ENCODE results near the gene ZNF398.

ZNF398 gene

GRCh38 chr7:149147072-149147751, at the start of gene ZNF398:
TSS of gene ZNF398 (plus strand) at chr7:149147453. CDS start at chr7:149147743, 290 bp downstream.
- no peaks in the 10 kb centered on the region for H3K27me3 ChIP-seq (ENCODE audit: control insufficient read depth, insufficient read depth, low read length)
- H3K27ac ChIP-seq (ENCODE audit: low read length) = peak within 1 kb of the TSS; percentile 77
- H3K9me3 ChIP-seq (ENCODE audit: control insufficient read depth, low read depth, low read length) = no peaks in the 10 kb centered on the region
- H3K9ac ChIP-seq (ENCODE audit: low read length) = peak within 1 kb of the TSS; percentile 84
- H3K36me3 ChIP-seq (ENCODE audit: control insufficient read depth, low read depth, low read length) = no peaks in the 10 kb centered on the region
- peaks cover 47% of the 10 kb centered on the region for H3K4me1 ChIP-seq (ENCODE audit: control insufficient read depth, low read depth, low read length)
- H3K4me3 ChIP-seq (ENCODE audit: low read length) = peak within 1 kb of the TSS; percentile 76

- no peaks in the 10 kb centered on the region for H3K9me3 ChIP-seq (ENCODE audit: control insufficient read depth, low read depth, low read length)
- no peak overlapping the region for H3K9ac ChIP-seq (ENCODE audit: low read length)
- peaks cover 3% of the 10 kb centered on the region for H3K36me3 ChIP-seq (ENCODE audit: control insufficient read depth, low read depth, low read length)
- H3K4me3 ChIP-seq (ENCODE audit: low read length) = no peak overlapping the region
- H3K27ac ChIP-seq (ENCODE audit: low read length) = no peak overlapping the region
- no peaks in the 10 kb centered on the region for H3K27me3 ChIP-seq (ENCODE audit: control insufficient read depth, insufficient read depth, low read length)
- peaks cover 5% of the 10 kb centered on the region for H3K4me1 ChIP-seq (ENCODE audit: control insufficient read depth, low read depth, low read length)
Measured at GRCh38 chr7:149099058-149099457, 48.2 kb upstream of the ZNF398 start.

GRCh38 chr7:149100821-149101220, 46.4 kb upstream of the ZNF398 start:
- Histone ChIP-seq H3K4me3 (ENCODE audit: low read length) (no peak overlapping the region), H3K27ac (ENCODE audit: low read length) (no peak overlapping the region), H3K4me1 (ENCODE audit: control insufficient read depth, low read depth, low read length) (peaks cover 5% of the 10 kb centered on the region), H3K36me3 (ENCODE audit: control insufficient read depth, low read depth, low read length) (peaks cover 3% of the 10 kb centered on the region), H3K27me3 (ENCODE audit: control insufficient read depth, insufficient read depth, low read length) (no peaks in the 10 kb centered on the region), H3K9me3 (ENCODE audit: control insufficient read depth, low read depth, low read length) (no peaks in the 10 kb centered on the region), H3K9ac (ENCODE audit: low read length) (no peak overlapping the region)

GRCh38 chr7:149102666-149103065, 44.6 kb upstream of the ZNF398 start:
- Histone ChIP-seq H3K9ac (ENCODE audit: low read length) (no peak overlapping the region), H3K4me1 (ENCODE audit: control insufficient read depth, low read depth, low read length) (no peaks in the 10 kb centered on the region), H3K27me3 (ENCODE audit: control insufficient read depth, insufficient read depth, low read length) (no peaks in the 10 kb centered on the region), H3K36me3 (ENCODE audit: control insufficient read depth, low read depth, low read length) (peaks cover 3% of the 10 kb centered on the region), H3K9me3 (ENCODE audit: control insufficient read depth, low read depth, low read length) (no peaks in the 10 kb centered on the region), H3K27ac (ENCODE audit: low read length) (no peak overlapping the region), H3K4me3 (ENCODE audit: low read length) (no peak overlapping the region)

- Histone ChIP-seq H3K27ac (ENCODE audit: low read length) (no peak overlapping the region), H3K9me3 (ENCODE audit: control insufficient read depth, low read depth, low read length) (no peaks in the 10 kb centered on the region), H3K36me3 (ENCODE audit: control insufficient read depth, low read depth, low read length) (peaks cover 3% of the 10 kb centered on the region), H3K4me3 (ENCODE audit: low read length) (no peak overlapping the region), H3K9ac (ENCODE audit: low read length) (no peak overlapping the region), H3K4me1 (ENCODE audit: control insufficient read depth, low read depth, low read length) (no peaks in the 10 kb centered on the region), H3K27me3 (ENCODE audit: control insufficient read depth, insufficient read depth, low read length) (no peaks in the 10 kb centered on the region)
Measured at GRCh38 chr7:149103424-149103823, 43.8 kb upstream of the ZNF398 start.

- no peak overlapping the region for H3K4me3 ChIP-seq (ENCODE audit: low read length)
- peaks cover 3% of the 10 kb centered on the region for H3K36me3 ChIP-seq (ENCODE audit: control insufficient read depth, low read depth, low read length)
- no peaks in the 10 kb centered on the region for H3K4me1 ChIP-seq (ENCODE audit: control insufficient read depth, low read depth, low read length)
- no peaks in the 10 kb centered on the region for H3K9me3 ChIP-seq (ENCODE audit: control insufficient read depth, low read depth, low read length)
- no peaks in the 10 kb centered on the region for H3K27me3 ChIP-seq (ENCODE audit: control insufficient read depth, insufficient read depth, low read length)
- no peak overlapping the region for H3K9ac ChIP-seq (ENCODE audit: low read length)
- no peak overlapping the region for H3K27ac ChIP-seq (ENCODE audit: low read length)
Measured at GRCh38 chr7:149104214-149104613, 43.0 kb upstream of the ZNF398 start.

GRCh38 chr7:149104749-149105148, 42.5 kb upstream of the ZNF398 start:
- Histone ChIP-seq H3K27ac (ENCODE audit: low read length) (no peak overlapping the region), H3K27me3 (ENCODE audit: control insufficient read depth, insufficient read depth, low read length) (no peaks in the 10 kb centered on the region), H3K36me3 (ENCODE audit: control insufficient read depth, low read depth, low read length) (peaks cover 3% of the 10 kb centered on the region), H3K9me3 (ENCODE audit: control insufficient read depth, low read depth, low read length) (no peaks in the 10 kb centered on the region), H3K9ac (ENCODE audit: low read length) (no peak overlapping the region), H3K4me3 (ENCODE audit: low read length) (no peak overlapping the region), H3K4me1 (ENCODE audit: control insufficient read depth, low read depth, low read length) (no peaks in the 10 kb centered on the region)

- H3K9me3 ChIP-seq (ENCODE audit: control insufficient read depth, low read depth, low read length) = no peaks in the 10 kb centered on the region
- no peak overlapping the region for H3K9ac ChIP-seq (ENCODE audit: low read length)
- H3K27me3 ChIP-seq (ENCODE audit: control insufficient read depth, insufficient read depth, low read length) = no peaks in the 10 kb centered on the region
- no peaks in the 10 kb centered on the region for H3K4me1 ChIP-seq (ENCODE audit: control insufficient read depth, low read depth, low read length)
- no peak overlapping the region for H3K27ac ChIP-seq (ENCODE audit: low read length)
- no peak overlapping the region for H3K4me3 ChIP-seq (ENCODE audit: low read length)
- no peaks in the 10 kb centered on the region for H3K36me3 ChIP-seq (ENCODE audit: control insufficient read depth, low read depth, low read length)
Measured at GRCh38 chr7:149109969-149110368, 37.3 kb upstream of the ZNF398 start.

GRCh38 chr7:149125189-149125862, 21.9 kb upstream of the ZNF398 start:
- H3K4me1 ChIP-seq (ENCODE audit: control insufficient read depth, low read depth, low read length) = peaks cover 13% of the 10 kb centered on the region
- peak overlapping the region; percentile 93 for H3K9ac ChIP-seq (ENCODE audit: low read length)
- H3K9me3 ChIP-seq (ENCODE audit: control insufficient read depth, low read depth, low read length) = peaks cover 2% of the 10 kb centered on the region
- peaks cover 2% of the 10 kb centered on the region for H3K36me3 ChIP-seq (ENCODE audit: control insufficient read depth, low read depth, low read length)
- peak overlapping the region; percentile 96 for H3K4me3 ChIP-seq (ENCODE audit: low read length)
- H3K27ac ChIP-seq (ENCODE audit: low read length) = peak overlapping the region; percentile 64
- H3K27me3 ChIP-seq (ENCODE audit: control insufficient read depth, insufficient read depth, low read length) = no peaks in the 10 kb centered on the region

GRCh38 chr7:149125863-149126661, 21.2 kb upstream of the ZNF398 start, which contains the start of gene ZNF425:
TSS of gene ZNF425 (minus strand) at chr7:149126324. CDS start at chr7:149126213, 111 bp downstream.
- Histone ChIP-seq H3K4me1 (ENCODE audit: control insufficient read depth, low read depth, low read length) (peaks cover 13% of the 10 kb centered on the region), H3K36me3 (ENCODE audit: control insufficient read depth, low read depth, low read length) (peaks cover 9% of the 10 kb centered on the region), H3K27me3 (ENCODE audit: control insufficient read depth, insufficient read depth, low read length) (no peaks in the 10 kb centered on the region), H3K9ac (ENCODE audit: low read length) (peak within 1 kb of the TSS; percentile 93), H3K27ac (ENCODE audit: low read length) (peak within 1 kb of the TSS; percentile 64), H3K4me3 (ENCODE audit: low read length) (peak within 1 kb of the TSS; percentile 96), H3K9me3 (ENCODE audit: control insufficient read depth, low read depth, low read length) (peaks cover 8% of the 10 kb centered on the region)

GRCh38 chr7:149126662-149127266, 20.5 kb upstream of the ZNF398 start:
- no peaks in the 10 kb centered on the region for H3K27me3 ChIP-seq (ENCODE audit: control insufficient read depth, insufficient read depth, low read length)

More at GRCh38 chr7:149126662-149127266, 20.5 kb upstream of the ZNF398 start:
- H3K4me3 ChIP-seq (ENCODE audit: low read length) = peak overlapping the region; percentile 96
- peak overlapping the region; percentile 93 for H3K9ac ChIP-seq (ENCODE audit: low read length)
- H3K9me3 ChIP-seq (ENCODE audit: control insufficient read depth, low read depth, low read length) = peaks cover 8% of the 10 kb centered on the region
- H3K4me1 ChIP-seq (ENCODE audit: control insufficient read depth, low read depth, low read length) = peaks cover 13% of the 10 kb centered on the region
- H3K27ac ChIP-seq (ENCODE audit: low read length) = peak overlapping the region; percentile 9
- peaks cover 11% of the 10 kb centered on the region for H3K36me3 ChIP-seq (ENCODE audit: control insufficient read depth, low read depth, low read length)

All from iPS-18a (cell line).